Panc1 (cell line): ENCODE data around the gene PSORS1C1.

Experiments
- POLR2AphosphoS5 ChIP-seq: IDR thresholded peaks from 2 replicates; pipeline ENCODE4 v1.6.1; 2012; ENCODE audit warnings: mild to moderate bottlenecking, low read depth, low read length, moderate library complexity
- REST ChIP-seq, 2 experiments: IDR thresholded peaks; 2 replicates each; pipeline ENCODE4 v1.6.1; 2011 to 2012; ENCODE audit warnings: low read depth in 2 of 2, control low read depth in 1 of 2, low read length in 1 of 2, mild to moderate bottlenecking in 1 of 2, moderate library complexity in 1 of 2; ENCODE audit not compliant: insufficient read depth in 1 of 2
- SIN3A ChIP-seq: IDR thresholded peaks from 2 replicates; pipeline ENCODE4 v1.6.1; 2012; ENCODE audit warnings: low read depth, mild to moderate bottlenecking, low read length, moderate library complexity, borderline replicate concordance; ENCODE audit not compliant: insufficient read depth
- TCF7L2 ChIP-seq: IDR thresholded peaks from 2 replicates; pipeline ENCODE4 v1.6.1; 2011; ENCODE audit warnings: mild to moderate bottlenecking, low read depth, low read length, inconsistent platforms
- TF ChIP-seq, protein P1 (sequence below): fragments of 450-650 bp; IDR thresholded peaks from 2 replicates; pipeline ENCODE4 v1.5.1; 2017; ENCODE audit warnings: mild to moderate bottlenecking

DNA sequence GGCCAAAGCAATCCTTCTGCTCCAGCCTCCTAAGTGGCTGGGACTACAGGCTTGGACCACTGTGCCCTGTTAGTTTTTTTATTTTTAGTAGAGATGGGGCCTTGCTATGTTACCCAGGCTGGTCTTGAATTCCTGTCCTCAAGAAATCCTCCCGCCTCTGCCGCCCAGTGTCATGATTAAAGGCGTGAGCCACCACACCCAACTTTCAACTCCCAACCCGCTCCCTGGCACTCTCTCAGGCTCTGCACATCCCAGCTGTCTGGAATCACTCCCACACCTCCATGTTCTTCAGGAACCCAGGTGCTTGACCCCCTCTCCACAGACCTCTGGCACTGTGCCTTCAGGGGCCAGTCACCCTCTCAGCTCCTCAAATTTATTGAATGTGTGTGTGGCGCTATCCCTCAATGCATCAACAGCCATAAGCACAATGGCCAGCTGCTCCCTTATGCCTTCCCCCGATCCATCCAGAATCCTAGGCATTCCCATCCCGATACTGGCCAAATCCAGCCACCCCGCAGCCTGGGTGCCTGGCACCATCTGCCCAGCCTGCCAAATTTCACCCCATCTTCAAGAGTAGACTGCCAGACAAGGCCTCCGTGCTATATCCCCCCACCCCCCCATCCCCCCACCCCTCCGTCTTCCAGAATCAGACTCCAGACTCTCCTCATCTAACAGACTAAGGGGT lies 56.5 kb downstream of the PSORS1C1 start:
- TF ChIP-seq SIN3A (no peak), REST (IDR thresholded peaks at IDR 0.05; ENCODE audit: insufficient read depth in 1 of 2, low read depth in 2 of 2, low read length in 1 of 2) (no peak), TCF7L2 (no peak), POLR2AphosphoS5 (no peak)
- TF ChIP-seq, protein P1, sequence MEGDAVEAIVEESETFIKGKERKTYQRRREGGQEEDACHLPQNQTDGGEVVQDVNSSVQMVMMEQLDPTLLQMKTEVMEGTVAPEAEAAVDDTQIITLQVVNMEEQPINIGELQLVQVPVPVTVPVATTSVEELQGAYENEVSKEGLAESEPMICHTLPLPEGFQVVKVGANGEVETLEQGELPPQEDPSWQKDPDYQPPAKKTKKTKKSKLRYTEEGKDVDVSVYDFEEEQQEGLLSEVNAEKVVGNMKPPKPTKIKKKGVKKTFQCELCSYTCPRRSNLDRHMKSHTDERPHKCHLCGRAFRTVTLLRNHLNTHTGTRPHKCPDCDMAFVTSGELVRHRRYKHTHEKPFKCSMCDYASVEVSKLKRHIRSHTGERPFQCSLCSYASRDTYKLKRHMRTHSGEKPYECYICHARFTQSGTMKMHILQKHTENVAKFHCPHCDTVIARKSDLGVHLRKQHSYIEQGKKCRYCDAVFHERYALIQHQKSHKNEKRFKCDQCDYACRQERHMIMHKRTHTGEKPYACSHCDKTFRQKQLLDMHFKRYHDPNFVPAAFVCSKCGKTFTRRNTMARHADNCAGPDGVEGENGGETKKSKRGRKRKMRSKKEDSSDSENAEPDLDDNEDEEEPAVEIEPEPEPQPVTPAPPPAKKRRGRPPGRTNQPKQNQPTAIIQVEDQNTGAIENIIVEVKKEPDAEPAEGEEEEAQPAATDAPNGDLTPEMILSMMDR: no peak
